ENCODE results near the gene MTMR3.

MTMR3 gene

DNA sequence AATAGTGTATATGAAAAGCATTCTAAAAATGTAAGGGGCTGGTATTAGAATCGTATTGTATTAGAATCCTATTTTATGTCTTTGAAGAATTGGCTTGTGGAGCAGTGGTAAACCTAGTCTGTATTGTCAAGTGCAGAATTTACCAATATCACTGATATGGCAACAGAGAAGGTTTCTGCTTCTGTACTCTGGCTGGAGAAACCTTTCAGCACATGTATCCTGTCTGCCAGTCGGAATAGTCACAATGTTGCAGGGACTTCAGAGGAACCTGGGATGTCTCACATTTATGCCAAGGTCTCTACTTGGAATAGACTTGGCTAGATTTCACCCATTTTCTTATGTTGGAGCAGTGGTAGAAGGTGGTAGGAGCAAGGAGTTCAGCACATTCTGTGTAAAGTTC is 4.4 kb downstream of the MTMR3 start:
- TF ChIP-seq CTCF (IDR thresholded peaks at IDR 0.05) = no peak

GRCh38 chr22:29890760-29891159 is 7.8 kb downstream of the MTMR3 start:
- TF ChIP-seq CTCF (IDR thresholded peaks at IDR 0.05) = no peak

DNA sequence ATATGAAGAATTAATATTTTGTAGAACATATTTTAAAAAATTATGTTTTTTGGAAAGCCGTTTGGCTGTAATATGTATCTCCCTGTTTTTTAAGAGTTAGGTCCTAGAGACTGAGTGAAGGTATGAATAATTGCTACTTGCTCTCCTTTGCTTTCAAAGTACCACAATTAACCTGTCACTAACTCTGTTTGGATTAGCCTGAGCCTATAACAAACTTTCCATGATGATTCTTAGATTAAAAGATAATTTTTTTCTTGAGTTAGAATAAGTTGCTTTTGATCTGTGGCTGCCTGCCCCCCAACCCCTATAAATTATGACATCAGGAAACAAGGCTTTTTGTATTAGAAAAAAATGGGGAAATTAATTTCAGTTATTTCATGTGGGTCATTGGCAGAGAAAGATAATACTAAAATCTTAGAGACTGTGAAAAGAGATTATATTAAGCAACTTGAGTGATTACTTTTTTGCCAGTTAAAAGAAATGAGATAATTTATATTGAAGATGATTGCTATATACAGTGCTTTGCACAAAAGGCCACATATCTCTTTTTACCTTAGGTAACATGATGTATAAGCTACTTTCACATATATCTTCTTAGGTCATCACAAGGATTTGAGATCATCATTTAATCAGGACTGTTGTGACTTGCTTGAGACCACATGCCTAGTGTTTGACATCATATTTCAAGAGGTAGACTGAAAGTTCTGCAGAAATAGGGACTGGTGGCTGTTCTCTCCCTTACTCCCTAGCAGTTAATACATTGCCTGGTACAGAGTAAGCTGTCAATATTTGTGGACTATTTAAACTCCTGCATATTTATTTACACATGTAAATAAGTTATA is 9.6 kb downstream of the MTMR3 start:
- TF ChIP-seq CTCF (IDR thresholded peaks at IDR 0.05) = no peak

DNA sequence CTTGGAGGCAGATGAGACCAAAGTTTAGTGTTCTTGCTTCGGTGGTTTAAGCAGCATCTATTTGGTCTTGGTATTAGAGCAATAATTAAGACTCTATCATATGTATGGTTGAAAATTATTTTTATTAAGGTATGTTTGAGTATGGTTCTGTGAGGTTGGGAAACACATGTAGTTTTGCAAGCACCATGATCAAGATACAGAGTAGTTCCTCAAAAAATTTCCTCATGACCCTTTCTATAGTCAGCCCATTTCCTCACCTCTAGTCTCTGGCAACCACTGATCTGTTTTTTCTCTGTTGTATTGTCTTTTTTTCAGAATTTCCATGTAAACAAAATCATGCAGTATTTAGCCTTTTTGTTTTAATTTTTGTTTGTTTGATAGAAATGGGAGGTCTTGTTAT is 18.4 kb downstream of the MTMR3 start:
- TF ChIP-seq CTCF (IDR thresholded peaks at IDR 0.05) = no peak

DNA sequence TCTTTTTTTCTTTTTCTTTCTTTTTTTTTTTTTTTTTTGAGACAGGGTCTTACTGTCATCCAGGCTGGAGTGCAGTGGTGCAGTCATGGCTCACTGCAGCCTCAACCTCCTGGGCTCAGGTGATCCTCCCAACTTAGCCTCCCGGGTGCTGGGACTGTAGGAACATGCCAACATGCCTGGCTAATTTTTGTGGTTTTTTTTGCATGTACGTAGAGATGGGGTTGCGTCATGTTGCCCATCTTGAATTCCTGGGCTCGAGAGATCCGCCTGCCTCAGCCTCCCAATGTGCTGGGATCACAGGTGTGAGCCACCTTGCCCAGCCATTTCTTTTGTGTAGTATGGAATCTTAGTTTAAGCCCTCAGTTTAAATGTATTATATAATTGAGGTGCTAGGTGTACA is 20.4 kb downstream of the MTMR3 start:
- no peak for TF ChIP-seq CTCF (IDR thresholded peaks at IDR 0.05)

DNA sequence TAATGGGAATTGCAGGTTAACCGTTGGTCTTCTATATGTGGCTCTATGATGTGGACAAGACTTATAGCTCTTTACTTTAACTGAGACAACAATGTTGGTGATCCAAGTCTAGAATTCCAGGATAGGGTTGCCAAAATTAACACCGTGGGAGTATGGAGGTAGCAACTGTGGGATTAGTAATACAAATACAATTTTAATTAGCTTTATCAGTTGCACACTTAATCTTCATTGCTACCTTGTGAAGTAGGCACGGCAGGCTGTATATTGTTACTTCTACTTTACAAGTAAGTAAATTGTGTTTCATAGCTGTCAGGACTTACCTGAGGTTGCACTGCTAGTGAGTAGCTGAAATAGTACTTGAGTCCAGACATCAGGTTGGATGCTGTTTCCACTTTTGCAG is 21.0 kb downstream of the MTMR3 start:
- no peak for TF ChIP-seq CTCF (IDR thresholded peaks at IDR 0.05)

GRCh38 chr22:29907753-29908515 is 25.0 kb downstream of the MTMR3 start:
- TF ChIP-seq CTCF (IDR thresholded peaks at IDR 0.05) = no peak

Measured in LNCAP (cell line).